Thyroid gland (tissue), 4 donors: ENCODE data around the gene PELI2.

ENCODE experiments used
- CTCF ChIP-seq, 6 experiments: fragments of 200-600 bp in 3 of 6; fragments of 450-650 bp in 3 of 6; sonication (generic) in 3 of 6; IDR thresholded peaks; one replicate each; pipeline ENCODE4 v1.5.1; 2016 to 2019; ENCODE audit warnings: antibody characterized with exemption in 6 of 6, mild to moderate bottlenecking in 2 of 6, inconsistent platforms in 1 of 6, moderate library complexity in 1 of 6
- POLR2A ChIP-seq, 2 donors: fragments of 450-650 bp; IDR thresholded peaks; one replicate each; pipeline ENCODE4 v1.6.1; 2017; ENCODE audit warnings: antibody characterized with exemption in 2 of 2, mild to moderate bottlenecking in 2 of 2, moderate library complexity in 1 of 2

- no peak for TF ChIP-seq CTCF (IDR thresholded peaks at IDR 0.05)
- no peak for TF ChIP-seq POLR2A (IDR thresholded peaks at IDR 0.05)
Observed at GRCh38 chr14:56289155-56289554, 170.9 kb downstream of the PELI2 start.
